Measurements from ENCODE around the gene SCN2A.

The SCN2A gene

GRCh38 chr2:165289069-165289468, 49.9 kb downstream of the SCN2A start:
- DNase-seq (ENCODE audit: low spot score): no peak
- no peak for ATAC-seq (ENCODE audit: low read depth)
- TF ChIP-seq CTCF (IDR thresholded peaks at IDR 0.05; ENCODE audit: poor library complexity, severe bottlenecking): no peak
- no peak overlapping the region for H3K4me3 ChIP-seq (ENCODE audit: severe bottlenecking)
- H3K36me3 ChIP-seq (ENCODE audit: low read depth): no peaks in the 10 kb centered on the region
- H3K27ac ChIP-seq (ENCODE audit: poor library complexity, severe bottlenecking): no peak overlapping the region
- H3K9me3 ChIP-seq (ENCODE audit: severe bottlenecking): no peaks in the 10 kb centered on the region
- H3K27me3 ChIP-seq (ENCODE audit: insufficient read depth, poor library complexity, severe bottlenecking): no peaks in the 10 kb centered on the region
- H3K4me1 ChIP-seq (ENCODE audit: insufficient read depth, poor library complexity, severe bottlenecking): no peaks in the 10 kb centered on the region

DNA sequence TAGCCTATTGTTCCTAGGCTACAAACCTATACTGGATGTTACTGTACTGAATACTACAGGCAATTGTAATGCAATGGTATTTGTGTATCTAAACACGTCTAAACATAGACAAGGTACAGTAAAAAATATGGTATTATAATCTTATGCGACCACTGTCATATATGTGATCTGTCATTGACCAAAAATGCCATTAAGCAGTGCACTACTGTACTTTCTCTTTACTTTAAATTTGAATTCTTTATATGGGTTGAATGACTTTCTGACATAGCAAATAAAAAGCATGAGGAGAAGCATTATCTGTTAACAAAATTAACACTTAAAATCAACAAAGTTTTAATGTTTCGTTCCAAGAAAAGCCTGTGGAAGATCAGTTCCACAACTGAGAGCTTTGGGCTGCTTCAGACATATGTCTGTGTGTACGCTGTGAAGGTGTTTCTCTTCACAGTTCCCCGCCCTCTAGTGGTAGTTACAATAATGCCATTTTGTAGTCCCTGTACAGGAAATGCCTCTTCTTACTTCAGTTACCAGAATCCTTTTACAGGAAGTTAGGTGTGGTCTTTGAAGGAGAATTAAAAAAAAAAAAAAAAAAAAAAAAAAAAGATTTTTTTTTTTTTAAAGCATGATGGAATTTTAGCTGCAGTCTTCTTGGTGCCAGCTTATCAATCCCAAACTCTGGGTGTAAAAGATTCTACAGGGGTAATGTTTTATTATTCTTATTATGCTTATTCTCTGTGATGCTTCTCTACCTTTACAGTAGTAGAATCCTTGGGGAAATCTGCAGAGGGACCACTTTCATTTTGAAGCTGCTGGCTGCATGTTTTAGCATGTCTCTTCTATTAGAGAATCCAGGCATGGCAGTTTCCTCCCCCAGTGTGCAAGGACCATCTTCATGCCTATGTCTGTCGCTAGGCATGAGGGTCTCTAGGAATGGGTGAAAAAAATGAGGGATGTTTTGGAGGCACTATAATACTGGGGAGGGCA, 54.5 kb downstream of the SCN2A start:
- Histone ChIP-seq H3K4me3 (ENCODE audit: severe bottlenecking) (peak overlapping the region; percentile 15), H3K27me3 (ENCODE audit: insufficient read depth, poor library complexity, severe bottlenecking) (no peaks in the 10 kb centered on the region), H3K9me3 (ENCODE audit: severe bottlenecking) (no peaks in the 10 kb centered on the region), H3K36me3 (ENCODE audit: low read depth) (no peaks in the 10 kb centered on the region), H3K4me1 (ENCODE audit: insufficient read depth, poor library complexity, severe bottlenecking) (no peaks in the 10 kb centered on the region), H3K27ac (ENCODE audit: poor library complexity, severe bottlenecking) (no peak overlapping the region)
- DNase-seq (ENCODE audit: low spot score) (no peak), ATAC-seq (ENCODE audit: low read depth) (peak; percentile 100)
- TF ChIP-seq CTCF (IDR thresholded peaks at IDR 0.05; ENCODE audit: poor library complexity, severe bottlenecking): peak; percentile 91

DNA sequence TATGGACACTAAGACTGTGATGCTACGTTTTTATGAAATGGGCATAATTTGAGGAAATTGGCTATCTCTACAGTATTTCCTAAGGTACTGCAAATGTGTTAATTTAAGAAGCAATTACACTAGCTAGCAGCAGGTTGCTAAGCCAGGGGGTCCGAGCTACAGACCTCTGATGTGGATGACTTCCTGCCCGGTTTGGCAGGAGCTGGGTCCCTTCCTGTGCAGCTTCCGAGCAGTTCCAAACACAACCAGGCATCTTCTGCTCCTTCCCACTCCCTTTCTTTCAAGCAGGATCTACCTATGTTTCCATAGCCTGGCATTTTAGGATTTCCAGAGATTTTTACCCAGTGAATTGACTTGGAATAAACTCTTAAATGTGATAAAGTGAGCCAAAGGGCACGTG, 55.7 kb downstream of the SCN2A start:
- H3K27ac ChIP-seq (ENCODE audit: poor library complexity, severe bottlenecking): no peak overlapping the region
- H3K9me3 ChIP-seq (ENCODE audit: severe bottlenecking): no peaks in the 10 kb centered on the region
- DNase-seq (ENCODE audit: low spot score): no peak
- H3K36me3 ChIP-seq (ENCODE audit: low read depth): no peaks in the 10 kb centered on the region
- no peak for TF ChIP-seq CTCF (IDR thresholded peaks at IDR 0.05; ENCODE audit: poor library complexity, severe bottlenecking)
- no peaks in the 10 kb centered on the region for H3K4me1 ChIP-seq (ENCODE audit: insufficient read depth, poor library complexity, severe bottlenecking)
- ATAC-seq (ENCODE audit: low read depth): no peak
- H3K27me3 ChIP-seq (ENCODE audit: insufficient read depth, poor library complexity, severe bottlenecking): no peaks in the 10 kb centered on the region
- H3K4me3 ChIP-seq (ENCODE audit: severe bottlenecking): no peak overlapping the region

DNA sequence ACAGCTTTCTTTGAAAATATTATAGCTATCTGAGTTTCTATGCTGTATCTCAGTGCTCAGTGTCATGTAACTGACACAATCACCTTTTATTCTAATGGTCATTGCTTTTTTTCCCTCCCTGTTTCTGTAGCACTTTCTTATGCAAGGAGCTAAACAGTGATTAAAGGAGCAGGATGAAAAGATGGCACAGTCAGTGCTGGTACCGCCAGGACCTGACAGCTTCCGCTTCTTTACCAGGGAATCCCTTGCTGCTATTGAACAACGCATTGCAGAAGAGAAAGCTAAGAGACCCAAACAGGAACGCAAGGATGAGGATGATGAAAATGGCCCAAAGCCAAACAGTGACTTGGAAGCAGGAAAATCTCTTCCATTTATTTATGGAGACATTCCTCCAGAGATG, 56.4 kb downstream of the SCN2A start:
- ATAC-seq (ENCODE audit: low read depth): no peak
- DNase-seq (ENCODE audit: low spot score): no peak
- H3K4me3 ChIP-seq (ENCODE audit: severe bottlenecking): no peak overlapping the region
- H3K36me3 ChIP-seq (ENCODE audit: low read depth): no peaks in the 10 kb centered on the region
- no peaks in the 10 kb centered on the region for H3K27me3 ChIP-seq (ENCODE audit: insufficient read depth, poor library complexity, severe bottlenecking)
- no peaks in the 10 kb centered on the region for H3K9me3 ChIP-seq (ENCODE audit: severe bottlenecking)
- no peaks in the 10 kb centered on the region for H3K4me1 ChIP-seq (ENCODE audit: insufficient read depth, poor library complexity, severe bottlenecking)
- no peak overlapping the region for H3K27ac ChIP-seq (ENCODE audit: poor library complexity, severe bottlenecking)
- no peak for TF ChIP-seq CTCF (IDR thresholded peaks at IDR 0.05; ENCODE audit: poor library complexity, severe bottlenecking)
